GM18508 (cell line): ENCODE data around the gene CRX.
"Not testable (repeated sequence)": the region's sequence is repeated elsewhere in the genome, so short reads cannot be mapped to it uniquely, and the experiment has no call there.

Experiments
- ATAC-seq: cut with Tn5 transposase; IDR thresholded peaks from one replicate; pipeline ENCODE4 v1.9.1; 2021; ENCODE audit warnings: moderate number of reproducible peaks; ENCODE audit not compliant: insufficient read depth, unreplicated experiment

The CRX gene

GRCh38 chr19:47803148-47803547, 18.6 kb upstream of the CRX start:
- ATAC-seq: not testable (repeated sequence)

GRCh38 chr19:47803671-47804070, 18.1 kb upstream of the CRX start:
- not testable (repeated sequence) for ATAC-seq

- not testable (repeated sequence) for ATAC-seq
Measured at GRCh38 chr19:47804451-47804850, 17.3 kb upstream of the CRX start, which contains the start of gene TPRX1. Gene TPRX1 (minus strand): TSS chr19:47804551. CDS start chr19:47804539, 12 bp downstream.

DNA sequence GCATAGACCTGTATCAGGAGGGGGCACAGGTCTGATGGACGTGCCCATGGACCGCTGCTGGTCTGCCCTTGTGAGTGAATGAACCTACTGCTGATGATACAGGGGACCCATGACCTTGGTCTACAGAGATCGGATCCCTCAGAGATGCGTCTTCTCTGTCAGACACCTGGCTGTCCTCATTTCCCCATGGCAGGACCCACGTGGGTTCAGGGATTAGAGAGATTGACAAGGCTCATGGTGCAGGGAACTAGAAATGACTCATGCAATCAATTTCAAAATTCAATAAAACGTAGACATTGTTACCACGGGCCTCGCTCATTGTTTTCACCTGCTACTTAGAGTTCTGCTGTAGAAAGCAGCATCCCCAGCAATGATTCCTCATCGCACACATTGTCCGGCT, 16.4 kb upstream of the CRX start:
- ATAC-seq: no peak

DNA sequence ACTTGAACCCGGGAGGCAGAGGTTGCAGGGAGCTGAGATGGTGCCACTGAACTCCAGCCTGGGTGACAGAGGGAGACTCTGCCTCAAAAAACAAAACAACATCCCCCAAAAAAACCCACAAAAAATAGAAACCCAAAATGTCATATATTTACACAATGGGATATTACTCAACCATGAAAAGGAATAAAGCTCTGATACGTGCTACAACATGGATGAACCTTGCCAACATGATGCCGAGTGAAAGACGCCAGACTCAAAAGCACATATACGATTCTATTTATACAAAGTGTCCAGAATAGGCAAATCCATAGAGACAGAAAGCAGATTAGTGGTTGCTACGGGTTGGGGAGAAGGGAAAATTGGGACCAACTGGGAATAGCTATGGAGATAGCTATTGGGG, 15.3 kb upstream of the CRX start:
- ATAC-seq: no peak

DNA sequence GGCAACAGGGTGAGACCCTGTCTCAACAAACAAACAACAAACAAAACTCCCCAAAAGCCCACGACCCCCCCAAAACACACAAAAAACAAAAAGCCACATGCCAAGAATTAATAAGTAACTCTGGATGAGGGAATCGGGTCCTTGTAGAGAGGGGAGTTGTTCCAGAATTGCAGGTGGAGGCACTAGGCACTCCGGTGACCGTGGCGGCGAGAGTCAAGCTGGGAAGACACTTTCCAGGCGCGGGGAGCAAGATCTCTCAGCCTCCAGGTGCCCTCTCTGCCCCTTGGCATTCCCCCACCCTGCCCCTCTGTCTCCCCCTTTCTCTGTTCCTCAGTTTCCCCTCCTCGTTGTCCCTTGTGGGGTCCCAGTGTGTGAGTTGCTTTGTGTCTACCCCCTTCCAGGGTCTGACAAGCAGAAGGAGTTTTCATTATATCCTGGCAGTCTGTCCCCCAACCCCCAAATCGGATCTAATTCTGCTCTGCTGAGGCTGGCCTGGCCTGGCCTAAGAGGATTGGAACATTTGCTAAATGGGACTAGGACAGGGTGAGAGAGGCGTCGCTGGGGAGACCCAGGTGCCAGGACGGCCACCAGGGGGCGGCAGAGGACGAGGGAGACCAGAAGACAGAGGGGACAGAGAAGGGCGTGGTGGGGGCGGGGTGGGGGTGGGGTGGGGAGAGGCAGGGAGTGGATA, 8.3 kb upstream of the CRX start:
- ATAC-seq: no peak

DNA sequence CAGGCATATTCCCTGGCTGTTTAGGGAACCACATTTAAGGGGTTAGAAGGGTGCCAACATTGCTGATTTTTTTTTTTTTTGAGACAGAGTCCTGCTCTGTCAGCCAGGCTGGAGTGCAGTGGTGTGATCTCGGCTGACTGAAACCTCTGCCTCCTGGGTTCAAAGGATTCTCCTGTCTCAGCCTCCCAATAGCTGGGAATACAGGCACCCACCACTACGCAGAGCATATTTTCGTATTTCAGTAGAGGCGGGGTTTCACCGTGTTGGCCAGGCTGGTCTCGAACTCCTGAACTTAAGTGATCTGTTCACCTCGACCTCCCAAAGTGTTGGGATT, 7.8 kb upstream of the CRX start:
- no peak for ATAC-seq

DNA sequence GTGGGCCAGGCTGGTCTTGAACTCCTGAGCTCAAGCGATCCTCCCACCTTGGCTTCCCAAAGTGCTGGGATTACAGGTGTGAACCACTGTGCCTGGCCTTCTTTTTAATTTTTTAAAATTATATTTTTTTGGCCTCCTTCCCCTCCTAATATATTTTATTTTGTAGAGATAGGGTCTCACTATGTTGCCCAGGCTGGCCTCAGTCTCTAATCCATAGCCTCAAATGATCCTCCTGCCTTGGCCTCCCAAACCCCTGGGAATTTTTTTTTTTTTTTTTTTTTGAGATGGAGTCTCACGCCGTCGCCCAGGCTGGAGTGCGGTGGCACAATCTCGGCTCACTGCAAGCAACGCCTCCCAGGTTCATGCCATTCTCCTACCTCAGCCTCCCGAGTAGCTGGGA, 5.5 kb upstream of the CRX start:
- ATAC-seq: not testable (repeated sequence)

DNA sequence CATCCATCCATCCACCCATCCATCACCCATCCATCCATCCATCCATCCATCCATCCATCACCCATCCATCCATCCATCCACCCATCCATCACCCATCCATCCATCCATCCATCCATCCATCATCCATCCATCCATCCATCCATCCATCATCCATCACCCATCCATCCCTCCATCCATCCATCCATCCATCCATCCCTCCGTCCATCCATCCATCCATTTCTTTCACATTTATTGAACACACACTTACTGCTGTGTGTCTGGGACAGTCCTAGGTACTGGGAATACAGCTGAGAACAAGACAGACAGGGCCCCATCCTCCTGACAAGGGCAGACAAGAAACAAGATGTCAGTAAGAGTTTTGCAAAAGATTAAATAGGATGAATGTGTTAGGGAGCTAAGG, 3.5 kb upstream of the CRX start:
- ATAC-seq: not testable (repeated sequence)

GRCh38 chr19:47819858-47820257, 1.9 kb upstream of the CRX start:
- no peak for ATAC-seq

GRCh38 chr19:47820410-47820809, 1.3 kb upstream of the CRX start:
- ATAC-seq: no peak

DNA sequence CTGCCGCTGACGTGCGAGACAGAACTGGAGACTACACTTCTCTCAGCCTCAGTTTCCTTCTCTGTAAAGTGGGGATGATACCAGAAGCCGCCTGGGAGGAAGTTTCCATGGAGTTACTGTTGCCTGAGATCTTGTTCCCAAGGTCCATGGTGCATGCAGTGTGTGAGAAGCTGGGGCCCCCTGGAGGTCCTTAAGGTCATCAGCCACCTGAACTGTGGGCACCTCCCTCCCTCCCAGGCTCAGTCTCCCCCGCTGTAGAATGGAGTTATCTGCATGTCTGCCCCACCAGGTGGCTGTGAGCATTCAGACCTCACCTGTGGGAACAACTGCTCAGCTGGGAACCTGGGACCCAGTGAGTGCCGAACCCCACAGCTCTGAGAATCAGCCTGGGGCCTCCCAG, 2.7 kb downstream of the CRX start:
- ATAC-seq: no peak

GRCh38 chr19:47826800-47827199, 5.1 kb downstream of the CRX start:
- no peak for ATAC-seq

DNA sequence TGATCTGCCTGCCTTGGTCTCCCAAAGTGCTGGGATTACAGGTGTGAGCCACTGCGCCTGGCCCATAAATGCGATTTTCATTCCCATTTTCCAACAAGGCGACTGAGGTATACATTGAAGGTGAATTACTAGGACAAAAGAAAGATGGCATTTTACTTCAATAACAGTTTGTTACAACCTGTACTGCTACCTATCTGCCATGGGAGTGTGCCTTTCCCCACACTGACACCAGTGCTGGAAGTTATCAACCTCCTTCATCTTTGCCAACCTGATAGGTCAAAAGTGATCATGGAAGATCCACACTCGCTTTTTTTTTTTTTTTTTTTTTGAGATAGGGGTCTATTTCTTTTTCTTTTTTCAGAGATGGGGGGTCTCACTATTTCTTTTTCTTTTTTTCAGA, 11.0 kb downstream of the CRX start:
- no peak for ATAC-seq

GRCh38 chr19:47836038-47836437, 14.3 kb downstream of the CRX start:
- ATAC-seq: no peak

- no peak for ATAC-seq
Measured at GRCh38 chr19:47839411-47839810, 17.7 kb downstream of the CRX start.

DNA sequence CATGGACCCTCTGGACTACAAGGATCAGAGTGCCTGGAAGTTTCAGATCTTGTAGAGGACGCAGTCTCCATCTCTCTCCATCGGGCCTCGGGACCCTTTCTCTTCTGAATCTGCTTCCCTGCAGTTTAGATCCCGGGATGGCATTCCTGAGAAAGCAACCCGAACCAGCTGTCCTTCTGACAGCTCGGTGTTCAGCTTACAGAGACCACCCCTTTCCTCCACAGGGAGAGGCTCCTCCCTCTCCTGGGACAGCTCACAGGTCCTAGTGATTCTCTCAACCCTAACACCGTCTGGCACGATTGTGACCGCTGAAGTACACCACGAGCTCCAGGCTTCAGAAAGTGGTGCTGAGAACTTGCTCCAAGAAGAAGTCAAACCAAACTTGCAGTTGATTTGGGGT, 18.2 kb downstream of the CRX start:
- ATAC-seq: no peak

DNA sequence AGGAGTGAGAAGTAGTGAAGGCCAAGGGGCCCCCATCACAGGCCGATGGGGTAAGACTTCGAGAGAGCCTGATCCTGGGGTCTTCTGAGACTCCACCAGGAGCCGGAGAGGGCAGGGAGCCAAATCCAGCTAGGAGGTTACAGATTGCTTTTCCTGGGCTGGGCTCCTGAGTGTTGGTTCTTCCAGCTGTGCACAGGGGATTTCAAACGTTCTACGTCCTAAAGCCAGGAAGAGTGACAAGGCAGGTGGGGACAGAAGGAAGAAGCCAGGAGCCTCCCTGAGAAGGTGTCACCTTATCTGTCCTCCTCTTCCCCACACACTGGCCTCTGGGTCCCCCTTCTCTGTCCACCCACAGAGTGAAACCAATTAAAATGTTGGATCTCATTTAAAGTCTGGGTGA, 21.2 kb downstream of the CRX start:
- ATAC-seq: no peak

GRCh38 chr19:47848425-47848822, 26.7 kb downstream of the CRX start:
- ATAC-seq: no peak

GRCh38 chr19:47848823-47849473, 27.2 kb downstream of the CRX start:
- ATAC-seq: no peak

DNA sequence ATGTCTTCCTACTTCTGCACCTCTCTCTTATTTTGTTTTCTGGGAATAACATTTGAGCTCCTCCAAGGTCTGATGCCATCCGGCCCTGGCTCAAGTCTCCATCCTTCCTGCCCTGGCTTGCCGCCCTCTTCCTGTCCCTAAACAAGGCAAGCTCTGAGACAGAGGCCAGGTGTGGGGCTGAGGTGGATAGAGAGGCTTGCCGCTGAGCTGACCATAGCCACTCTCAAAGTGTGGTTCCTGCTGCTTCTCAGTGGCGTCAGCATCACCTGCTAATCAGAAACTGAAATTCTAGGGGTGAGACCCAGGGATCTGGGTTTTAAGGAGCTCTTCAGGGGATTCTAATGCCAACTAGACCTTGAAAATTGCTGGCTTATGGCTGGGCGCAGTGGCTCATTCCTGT, 31.3 kb downstream of the CRX start:
- no peak for ATAC-seq

DNA sequence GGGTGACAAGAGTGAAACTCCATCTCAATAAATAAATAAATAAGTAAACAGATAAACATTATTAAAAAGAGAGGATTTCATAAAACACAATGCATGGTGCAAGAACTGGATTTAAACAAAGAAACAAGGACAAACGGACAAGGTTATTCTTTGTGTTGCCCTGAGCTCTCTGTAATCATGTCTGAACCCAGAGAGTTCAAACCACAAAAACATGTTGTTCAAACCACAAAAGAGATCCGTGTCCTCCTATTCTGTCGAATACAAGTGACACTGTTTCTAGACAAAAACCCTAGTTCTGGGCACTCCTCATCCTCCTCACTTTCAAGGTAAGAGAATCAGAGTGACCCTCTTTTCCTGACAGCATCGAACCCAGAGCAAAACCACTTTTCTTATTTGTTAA, 32.7 kb downstream of the CRX start:
- no peak for ATAC-seq
